ENCODE measurements around the gene ZNF655. TPM values are rescaled to one million over a fixed set of nuclear protein-coding genes. Genes with fewer than 3 reads are reported as not detected.
A peak's percentile ranks its signal among the peaks of the same experiment; 100 is the strongest.
"Not testable (repeated sequence)": the region's sequence is repeated elsewhere in the genome, so short reads cannot be mapped to it uniquely, and the experiment has no call there.

Gene ZNF655
- total and polyA plus RNA-seq, 5 donors from 2014 or later = 89.9 to 148 (median 97.7) TPM

- no peaks in the 10 kb centered on the region for H3K27me3 Mint-ChIP-seq
- no peak overlapping the region for H3K27ac Mint-ChIP-seq
- ATAC-seq (ENCODE audit: low read depth in 2 of 2) = no peak
- peaks cover 0 to 4% (median 0%) of the 10 kb centered on the region in 4 donors for H3K4me1 Mint-ChIP-seq
- Histone ChIP-seq H3K27me3 (ENCODE audit: control insufficient read depth, insufficient read depth, low read length) (no peaks in the 10 kb centered on the region), H3K4me3 (ENCODE audit: low read depth, low read length) (no peak overlapping the region), H3K27ac (ENCODE audit: insufficient read depth, low read length, poor library complexity, severe bottlenecking) (no peak overlapping the region), H3K4me1 (ENCODE audit: control insufficient read depth, insufficient read depth, low read length, poor library complexity, severe bottlenecking) (no peaks in the 10 kb centered on the region), H3K36me3 (ENCODE audit: control insufficient read depth, insufficient read depth, low read length) (no peaks in the 10 kb centered on the region), H3K9me3 (ENCODE audit: control insufficient read depth in 2 of 2, low read length in 2 of 2) (peaks cover 13 to 34% of the 10 kb centered on the region in 2 experiments)
- DNase-seq = no peak
- peaks cover 5 to 35% (median 11%) of the 10 kb centered on the region in 7 donors for H3K9me3 Mint-ChIP-seq
- peaks cover 6% of the 10 kb centered on the region for H3K36me3 Mint-ChIP-seq
- H3K4me3 Mint-ChIP-seq = no peak overlapping the region
These were observed 17.9 kb upstream of the ZNF655 start for GRCh38 chr7:99540542-99540941.

- Mint-ChIP-seq H3K27me3 (no peaks in the 10 kb centered on the region), H3K36me3 (peaks cover 6% of the 10 kb centered on the region), H3K9me3 (peaks cover 5 to 31% (median 11%) of the 10 kb centered on the region in 7 donors), H3K4me3 (no peak overlapping the region), H3K4me1 (peaks cover 0 to 4% (median 0%) of the 10 kb centered on the region in 4 donors), H3K27ac (no peak overlapping the region)
- Histone ChIP-seq H3K36me3 (ENCODE audit: control insufficient read depth, insufficient read depth, low read length) (no peaks in the 10 kb centered on the region), H3K27me3 (ENCODE audit: control insufficient read depth, insufficient read depth, low read length) (no peaks in the 10 kb centered on the region), H3K27ac (ENCODE audit: insufficient read depth, low read length, poor library complexity, severe bottlenecking) (no peak overlapping the region), H3K4me1 (ENCODE audit: control insufficient read depth, insufficient read depth, low read length, poor library complexity, severe bottlenecking) (no peaks in the 10 kb centered on the region), H3K9me3 (ENCODE audit: control insufficient read depth in 2 of 2, low read length in 2 of 2) (peaks cover 13 to 34% of the 10 kb centered on the region in 2 experiments), H3K4me3 (ENCODE audit: low read depth, low read length) (no peak overlapping the region)
- ATAC-seq (ENCODE audit: low read depth in 2 of 2) (no peak), DNase-seq (no peak)
These were observed 17.2 kb upstream of the ZNF655 start for GRCh38 chr7:99541212-99541611.

- H3K27ac ChIP-seq (ENCODE audit: insufficient read depth, low read length, poor library complexity, severe bottlenecking) = no peak overlapping the region
- peaks cover 0 to 2% (median 0%) of the 10 kb centered on the region in 4 donors for H3K4me1 Mint-ChIP-seq
- peaks cover 13 to 32% of the 10 kb centered on the region in 2 experiments for H3K9me3 ChIP-seq (ENCODE audit: control insufficient read depth in 2 of 2, low read length in 2 of 2)
- ATAC-seq (ENCODE audit: low read depth in 2 of 2) (no peak), DNase-seq (no peak)
- peaks cover 0 to 31% (median 11%) of the 10 kb centered on the region in 7 donors for H3K9me3 Mint-ChIP-seq
- H3K4me3 ChIP-seq (ENCODE audit: low read depth, low read length) = no peak overlapping the region
- no peaks in the 10 kb centered on the region for H3K4me1 ChIP-seq (ENCODE audit: control insufficient read depth, insufficient read depth, low read length, poor library complexity, severe bottlenecking)
- H3K36me3 Mint-ChIP-seq = peaks cover 8% of the 10 kb centered on the region
- no peaks in the 10 kb centered on the region for H3K27me3 ChIP-seq (ENCODE audit: control insufficient read depth, insufficient read depth, low read length)
- no peak overlapping the region for H3K27ac Mint-ChIP-seq
- H3K36me3 ChIP-seq (ENCODE audit: control insufficient read depth, insufficient read depth, low read length) = peaks cover 10% of the 10 kb centered on the region
- H3K4me3 Mint-ChIP-seq = no peak overlapping the region
- H3K27me3 Mint-ChIP-seq = no peaks in the 10 kb centered on the region
These were observed 15.3 kb upstream of the ZNF655 start for GRCh38 chr7:99543081-99543671.

GRCh38 chr7:99543916-99544315, 14.5 kb upstream of the ZNF655 start:
- ATAC-seq (ENCODE audit: low read depth in 2 of 2) (no peak), DNase-seq (no peak)
- H3K27ac Mint-ChIP-seq = no peak overlapping the region
- no peak overlapping the region for H3K4me3 Mint-ChIP-seq
- H3K4me1 Mint-ChIP-seq = peaks cover 0 to 2% (median 0%) of the 10 kb centered on the region in 4 donors
- Histone ChIP-seq H3K27ac (ENCODE audit: insufficient read depth, low read length, poor library complexity, severe bottlenecking) (no peak overlapping the region), H3K4me3 (ENCODE audit: low read depth, low read length) (no peak overlapping the region), H3K4me1 (ENCODE audit: control insufficient read depth, insufficient read depth, low read length, poor library complexity, severe bottlenecking) (no peaks in the 10 kb centered on the region), H3K36me3 (ENCODE audit: control insufficient read depth, insufficient read depth, low read length) (peaks cover 13% of the 10 kb centered on the region), H3K27me3 (ENCODE audit: control insufficient read depth, insufficient read depth, low read length) (no peaks in the 10 kb centered on the region), H3K9me3 (ENCODE audit: control insufficient read depth in 2 of 2, low read length in 2 of 2) (peaks cover 13 to 26% of the 10 kb centered on the region in 2 experiments)
- H3K27me3 Mint-ChIP-seq = no peaks in the 10 kb centered on the region
- peaks cover 9% of the 10 kb centered on the region for H3K36me3 Mint-ChIP-seq
- peaks cover 0 to 28% (median 11%) of the 10 kb centered on the region in 7 donors for H3K9me3 Mint-ChIP-seq

DNA sequence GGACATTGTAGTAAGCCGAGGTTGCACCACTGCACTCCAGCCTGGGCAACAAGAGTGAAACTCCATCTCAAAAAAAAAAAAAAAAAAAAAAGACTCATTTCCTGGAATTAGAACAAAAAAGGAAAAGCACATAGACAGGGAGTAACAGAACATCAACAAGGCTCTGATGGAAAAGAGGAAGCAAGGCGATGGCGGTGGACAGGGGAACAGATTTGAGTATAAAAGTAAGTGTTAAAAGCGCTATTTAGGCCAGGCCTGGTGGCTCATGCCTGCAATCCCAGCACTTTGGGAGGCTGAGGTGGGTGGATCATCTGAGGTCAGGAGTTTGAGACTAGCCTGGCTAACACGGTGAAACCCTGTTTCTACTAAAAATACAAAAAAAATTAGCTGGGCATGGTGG, 13.1 kb upstream of the ZNF655 start:
- not testable (repeated sequence) for H3K27ac Mint-ChIP-seq
- H3K9me3 Mint-ChIP-seq = peaks cover 0 to 24% (median 10%) of the 10 kb centered on the region in 7 donors

GRCh38 chr7:99549545-99549944, 8.9 kb upstream of the ZNF655 start:
- H3K4me3 ChIP-seq (ENCODE audit: low read depth, low read length); H3K27me3 Mint-ChIP-seq; H3K27ac ChIP-seq (ENCODE audit: insufficient read depth, low read length, poor library complexity, severe bottlenecking); H3K9me3 Mint-ChIP-seq; H3K9me3 ChIP-seq (ENCODE audit: control insufficient read depth in 2 of 2, low read length in 2 of 2); H3K27ac Mint-ChIP-seq; DNase-seq; H3K27me3 ChIP-seq (ENCODE audit: control insufficient read depth, insufficient read depth, low read length); ATAC-seq (ENCODE audit: low read depth in 2 of 2): not testable (repeated sequence)
- Histone ChIP-seq H3K36me3 (ENCODE audit: control insufficient read depth, insufficient read depth, low read length) (peaks cover 13% of the 10 kb centered on the region), H3K4me1 (ENCODE audit: control insufficient read depth, insufficient read depth, low read length, poor library complexity, severe bottlenecking) (peaks cover 10% of the 10 kb centered on the region)
- Mint-ChIP-seq H3K4me3 (peak overlapping the region in 2 of 4 donors; percentile 4 to 61), H3K36me3 (peaks cover 15% of the 10 kb centered on the region), H3K4me1 (peaks cover 11 to 35% (median 22%) of the 10 kb centered on the region in 4 donors)

More for the DNA sequence above, 13.1 kb upstream of the ZNF655 start:
- peaks cover 13% of the 10 kb centered on the region for H3K36me3 ChIP-seq (ENCODE audit: control insufficient read depth, insufficient read depth, low read length)
- H3K9me3 ChIP-seq (ENCODE audit: control insufficient read depth in 2 of 2, low read length in 2 of 2) = peaks cover 8 to 19% of the 10 kb centered on the region in 2 experiments
- H3K4me1 ChIP-seq (ENCODE audit: control insufficient read depth, insufficient read depth, low read length, poor library complexity, severe bottlenecking); H3K4me1 Mint-ChIP-seq; ATAC-seq (ENCODE audit: low read depth in 2 of 2); H3K27me3 ChIP-seq (ENCODE audit: control insufficient read depth, insufficient read depth, low read length); H3K27ac ChIP-seq (ENCODE audit: insufficient read depth, low read length, poor library complexity, severe bottlenecking); DNase-seq; H3K4me3 ChIP-seq (ENCODE audit: low read depth, low read length); H3K27me3 Mint-ChIP-seq: not testable (repeated sequence)
- Mint-ChIP-seq H3K36me3 (peaks cover 12% of the 10 kb centered on the region), H3K4me3 (peak overlapping the region in 1 of 4 donors; percentile 68)

GRCh38 chr7:99551334-99551733, 7.1 kb upstream of the ZNF655 start:
- Mint-ChIP-seq H3K4me3 (peak overlapping the region; percentile 87 to 97 (median 92)), H3K9me3 (peaks cover 0 to 6% (median 0%) of the 10 kb centered on the region in 7 donors), H3K4me1 (peaks cover 11 to 46% (median 30%) of the 10 kb centered on the region in 4 donors), H3K27ac (peak overlapping the region; percentile 95 to 99 (median 98)), H3K27me3 (no peaks in the 10 kb centered on the region), H3K36me3 (peaks cover 22% of the 10 kb centered on the region)
- Histone ChIP-seq H3K27me3 (ENCODE audit: control insufficient read depth, insufficient read depth, low read length) (no peaks in the 10 kb centered on the region), H3K36me3 (ENCODE audit: control insufficient read depth, insufficient read depth, low read length) (peaks cover 28% of the 10 kb centered on the region), H3K4me1 (ENCODE audit: control insufficient read depth, insufficient read depth, low read length, poor library complexity, severe bottlenecking) (peaks cover 18% of the 10 kb centered on the region), H3K9me3 (ENCODE audit: control insufficient read depth in 2 of 2, low read length in 2 of 2) (no peaks in the 10 kb centered on the region), H3K4me3 (ENCODE audit: low read depth, low read length) (peak overlapping the region; percentile 89), H3K27ac (ENCODE audit: insufficient read depth, low read length, poor library complexity, severe bottlenecking) (peak overlapping the region; percentile 86)
- DNase-seq = no peak
- ATAC-seq (ENCODE audit: low read depth in 2 of 2) = no peak

Data from CD4-positive, CD25-positive, alpha-beta regulatory T cell (primary cell).